HUDEP-2 (cell line): ENCODE data around the gene FXYD5.

ENCODE experiments used
- DNase-seq, 76 experiments: peaks; one replicate each; lab custom pipeline; 2025; ENCODE audit not compliant: unreplicated experiment in 76 of 76; lab: John Stamatoyannopoulos, UW

FXYD5 gene

DNA sequence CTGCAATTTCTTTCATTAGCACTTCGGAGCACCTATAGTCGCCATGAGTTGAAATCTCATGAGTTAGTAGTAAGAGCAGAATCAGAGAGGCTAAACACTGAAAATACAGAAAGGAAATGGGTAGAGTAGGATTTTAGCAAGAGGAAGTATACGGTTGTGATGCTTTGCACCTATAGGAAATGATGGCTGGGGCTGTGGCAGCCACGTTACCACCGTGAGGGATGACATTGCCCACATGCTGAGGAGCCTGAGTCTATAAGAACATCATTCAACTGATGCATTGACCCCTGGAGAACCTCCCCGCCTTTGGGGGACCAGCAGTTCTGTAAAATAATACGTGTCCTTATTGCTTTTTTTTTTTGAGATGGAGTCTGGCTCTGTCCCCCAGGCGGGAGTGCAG is 53.6 kb downstream of the FXYD5 start:
- no peak for DNase-seq

DNA sequence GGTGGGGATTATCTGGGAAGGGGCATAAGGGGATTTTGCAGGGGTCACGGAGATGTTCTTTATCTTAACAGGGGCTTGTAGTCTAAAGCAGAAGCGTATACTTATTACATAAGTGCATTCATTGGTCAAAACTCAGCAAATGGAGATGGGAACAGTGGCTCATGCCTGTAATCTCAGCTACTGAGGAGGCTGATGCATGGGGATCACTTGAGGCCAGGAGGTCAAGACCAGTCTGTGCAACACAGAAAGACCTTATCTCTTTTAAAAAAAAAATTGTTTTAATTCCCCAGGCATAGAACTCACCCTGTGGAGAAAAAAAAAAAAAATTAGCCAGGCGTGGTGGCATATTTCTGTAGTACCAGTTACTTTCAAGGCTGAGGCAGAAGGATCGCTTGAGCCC is 55.1 kb downstream of the FXYD5 start:
- DNase-seq: no peak

DNA sequence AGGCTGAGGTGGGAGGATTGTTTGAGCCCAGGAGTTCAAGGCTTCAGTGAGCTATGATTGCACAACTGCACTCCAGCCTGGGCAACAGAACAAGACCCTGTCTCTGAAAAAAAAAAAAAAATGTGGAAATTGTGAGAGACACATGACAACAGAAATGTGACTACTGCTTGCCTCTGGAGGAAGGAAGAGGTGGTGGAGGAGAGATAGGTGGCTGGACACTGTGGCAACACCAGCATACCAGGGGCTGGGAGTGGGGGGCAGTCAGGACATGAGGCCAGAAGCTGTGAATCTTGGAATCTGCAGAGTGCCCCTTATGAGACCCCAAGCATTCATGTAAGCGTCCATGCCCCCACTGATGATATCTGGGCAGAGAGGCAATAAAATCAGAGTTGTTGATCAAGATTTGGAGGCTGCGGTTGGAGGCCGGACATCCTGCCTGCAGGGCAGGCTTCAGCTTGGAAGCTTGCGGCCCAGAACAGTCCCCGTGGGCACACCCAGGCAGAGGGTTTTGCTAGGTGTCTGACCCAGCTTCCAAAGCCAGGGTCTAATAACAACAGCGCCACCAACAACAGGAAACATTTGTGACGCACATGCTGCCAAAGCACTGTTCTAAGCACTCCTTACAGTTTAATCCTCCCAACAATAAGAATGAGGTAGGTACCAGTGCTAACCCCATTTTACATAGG is 57.2 kb downstream of the FXYD5 start:
- DNase-seq: peak in 3 of 76 experiments; percentile 15 to 39 (median 21)

DNA sequence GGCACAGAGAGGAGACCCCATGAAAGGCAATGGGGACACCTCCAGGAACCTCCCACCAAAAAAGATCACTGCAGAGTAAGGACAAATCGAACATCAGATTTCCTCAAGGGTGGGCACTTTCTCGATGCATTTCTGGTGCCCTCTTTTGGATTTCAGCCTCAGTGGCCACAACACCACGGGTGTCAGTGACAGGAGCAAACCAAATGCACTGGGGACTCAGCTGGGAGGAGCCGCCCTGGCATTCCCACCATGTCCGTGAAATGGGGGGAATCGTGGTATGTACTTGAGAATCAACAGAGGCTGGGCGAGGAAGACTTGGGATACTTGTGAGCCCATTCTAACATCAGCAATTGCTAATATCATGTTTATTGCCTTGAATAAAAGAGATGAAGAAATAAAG is 57.7 kb downstream of the FXYD5 start:
- no peak for DNase-seq

GRCh38 chr19:35213663-35214632 is 59.4 kb downstream of the FXYD5 start:
- peak in 43 of 76 experiments; percentile 11 to 78 (median 40) for DNase-seq

DNA sequence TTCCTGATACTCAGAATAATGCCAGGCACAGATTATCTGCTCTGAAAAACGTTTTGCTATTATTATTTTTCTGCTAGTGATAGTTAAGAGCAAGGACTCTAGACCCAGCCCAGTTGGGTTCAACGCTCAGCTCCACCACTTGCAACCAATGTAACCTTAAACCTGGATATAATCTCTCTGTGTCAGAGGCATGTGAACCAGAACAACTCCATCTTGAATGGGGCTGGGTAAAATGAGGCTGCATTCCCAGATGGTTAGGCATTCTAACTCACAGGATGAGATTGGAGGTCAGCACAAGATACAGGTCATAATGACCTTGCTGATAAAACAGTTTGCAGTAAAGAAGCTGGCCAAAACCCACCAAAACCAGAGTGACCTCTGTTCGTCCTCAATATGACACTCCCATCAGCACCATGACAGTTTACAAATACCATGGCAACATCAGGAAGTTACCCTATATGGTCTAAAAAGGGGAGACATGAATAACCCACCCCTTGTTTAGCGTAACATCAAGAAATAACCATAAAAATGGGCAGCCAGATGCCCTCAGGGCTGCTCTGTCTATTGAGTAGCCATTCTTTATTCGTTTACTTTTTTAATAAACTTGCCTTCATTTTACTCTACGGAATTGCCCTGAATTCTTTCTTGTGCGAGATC is 60.4 kb downstream of the FXYD5 start:
- DNase-seq: no peak

- DNase-seq: no peak
Observed at GRCh38 chr19:35216016-35216832, 61.7 kb downstream of the FXYD5 start.

- DNase-seq: peak in 4 of 76 experiments; percentile 5 to 31 (median 18)
Observed at GRCh38 chr19:35216833-35217648, 62.5 kb downstream of the FXYD5 start.

DNA sequence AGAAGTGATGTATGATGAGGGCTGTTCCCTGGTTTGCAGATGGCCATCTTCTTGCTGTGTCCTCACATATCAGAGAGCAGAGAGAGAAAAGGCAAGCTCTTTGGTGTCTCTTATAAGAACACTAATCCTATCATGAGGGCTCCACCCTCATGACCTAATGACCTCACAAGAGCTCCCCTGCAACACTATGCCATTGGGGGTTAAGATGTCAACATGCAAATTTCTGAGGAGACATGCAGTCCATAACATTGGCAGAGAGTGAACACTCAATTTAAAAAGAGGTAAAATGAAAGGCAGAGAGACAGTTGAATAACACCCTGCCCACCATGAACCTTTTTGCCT is 63.1 kb downstream of the FXYD5 start:
- no peak for DNase-seq

GRCh38 chr19:35219008-35219407 is 64.5 kb downstream of the FXYD5 start:
- no peak for DNase-seq
